ENCODE data around the gene ZNF17.

The ZNF17 gene

DNA sequence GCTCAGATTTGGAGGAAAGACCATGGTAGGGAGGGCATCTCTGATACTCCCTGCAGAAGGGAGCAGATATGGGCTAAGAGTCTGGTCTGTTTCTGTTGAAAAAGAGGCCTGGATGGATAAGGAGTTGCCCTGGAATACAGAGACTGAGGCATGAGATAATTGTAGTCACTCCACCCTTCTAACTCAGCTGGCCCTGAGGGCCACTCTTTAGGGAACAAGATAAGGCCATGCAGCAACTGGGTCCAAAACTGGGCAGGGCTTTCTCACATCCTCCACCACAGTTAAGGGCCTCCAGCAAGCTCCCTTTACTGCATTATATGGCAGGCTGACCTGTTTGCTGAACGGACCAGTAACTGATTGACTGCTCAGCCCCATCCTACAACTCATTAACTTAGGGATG lies 25.5 kb downstream of the ZNF17 start:
- TF ChIP-seq REST (IDR thresholded peaks at IDR 0.05; ENCODE audit: insufficient replicate concordance, low read depth) (no peak), GABPA (IDR thresholded peaks at IDR 0.05; ENCODE audit: low read depth) (no peak), CTCF (IDR thresholded peaks at IDR 0.05; ENCODE audit: insufficient read depth, low read length) (no peak), SPI1 (IDR thresholded peaks at IDR 0.05; ENCODE audit: borderline replicate concordance, low read depth) (no peak), POLR2AphosphoS5 (IDR thresholded peaks at IDR 0.05; ENCODE audit: low read depth) (no peak)
- H3K4me3 ChIP-seq (replicated peaks; ENCODE audit: insufficient read depth, low read length) = peak overlapping the region; percentile 89
- H3K27ac ChIP-seq (replicated peaks) = no peak overlapping the region
- DNase-seq (ENCODE audit: low read depth in 1 of 2, low spot score in 1 of 2) = no peak
- no peaks in the 10 kb centered on the region for H3K27me3 ChIP-seq (ENCODE audit: insufficient read depth, poor library complexity, severe bottlenecking)

- Histone ChIP-seq H3K27ac (replicated peaks) (no peak overlapping the region), H3K27me3 (ENCODE audit: insufficient read depth, poor library complexity, severe bottlenecking) (no peaks in the 10 kb centered on the region), H3K4me3 (replicated peaks; ENCODE audit: insufficient read depth, low read length) (no peak overlapping the region)
- no peak for TF ChIP-seq GABPA (IDR thresholded peaks at IDR 0.05; ENCODE audit: low read depth)
- TF ChIP-seq REST (IDR thresholded peaks at IDR 0.05; ENCODE audit: insufficient replicate concordance, low read depth) = no peak
- TF ChIP-seq CTCF (IDR thresholded peaks at IDR 0.05; ENCODE audit: insufficient read depth, low read length) = no peak
- TF ChIP-seq SPI1 (IDR thresholded peaks at IDR 0.05; ENCODE audit: borderline replicate concordance, low read depth) = no peak
- no peak for TF ChIP-seq POLR2AphosphoS5 (IDR thresholded peaks at IDR 0.05; ENCODE audit: low read depth)
- DNase-seq (ENCODE audit: low read depth in 1 of 2, low spot score in 1 of 2) = no peak
Observed at GRCh38 chr19:57437931-57438330, 27.0 kb downstream of the ZNF17 start.

DNA sequence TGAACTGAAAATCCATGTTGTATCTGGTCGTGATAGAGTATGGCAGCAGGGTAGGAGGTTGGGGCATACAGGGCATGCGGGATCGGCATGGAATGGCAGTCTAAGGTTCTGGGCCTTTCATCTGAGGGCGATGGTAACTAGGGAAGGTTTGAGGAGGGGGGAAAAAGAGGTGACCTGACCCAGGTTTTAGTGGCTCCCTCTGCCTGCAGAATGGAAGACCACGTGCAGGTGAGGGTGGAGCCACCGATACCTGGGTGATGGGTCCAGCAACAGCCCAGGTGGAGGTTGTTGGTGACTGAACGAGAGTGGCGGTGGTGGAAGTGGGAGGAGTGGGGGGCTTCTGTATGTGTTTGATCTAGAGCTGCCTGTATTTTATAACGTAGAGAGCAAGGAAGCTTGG lies 28.0 kb downstream of the ZNF17 start:
- no peak for DNase-seq (ENCODE audit: low read depth in 1 of 2, low spot score in 1 of 2)
- Histone ChIP-seq H3K4me3 (replicated peaks; ENCODE audit: insufficient read depth, low read length) (no peak overlapping the region), H3K27ac (replicated peaks) (no peak overlapping the region), H3K27me3 (ENCODE audit: insufficient read depth, poor library complexity, severe bottlenecking) (no peaks in the 10 kb centered on the region)
- TF ChIP-seq CTCF (IDR thresholded peaks at IDR 0.05; ENCODE audit: insufficient read depth, low read length) (no peak), REST (IDR thresholded peaks at IDR 0.05; ENCODE audit: insufficient replicate concordance, low read depth) (no peak)
